ENCODE data around the gene SULT2B1.
A peak's percentile ranks its signal among the peaks of the same experiment; 100 is the strongest.
"Not testable (repeated sequence)": the region's sequence is repeated elsewhere in the genome, so short reads cannot be mapped to it uniquely, and the experiment has no call there.

Gene SULT2B1

DNA sequence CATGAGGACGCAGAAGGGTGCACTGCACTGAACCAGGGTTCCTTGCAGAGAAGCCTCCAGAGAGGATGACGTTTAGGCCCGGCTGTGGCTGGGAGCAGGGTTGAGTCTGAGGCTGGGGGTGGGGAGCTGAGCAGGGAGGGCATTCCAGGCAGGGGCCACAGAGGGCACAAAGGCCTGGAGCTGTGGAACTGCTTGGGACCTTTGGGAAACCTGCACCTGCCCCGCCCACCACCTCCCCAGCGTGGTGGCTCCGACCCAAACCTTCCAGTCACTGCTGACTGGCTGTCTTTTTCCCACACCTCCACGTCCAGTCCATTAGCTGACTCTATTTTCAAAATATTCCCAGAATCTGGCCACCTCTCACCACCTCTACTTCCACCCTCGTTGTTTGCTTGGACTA, 35.4 kb upstream of the SULT2B1 start:
- WGBS (ENCODE audit: extremely low coverage, insufficient coverage, insufficient read length) = no CpG with 5 or more reads among the region's 8 CpGs
- no peak overlapping the region for H2BK120ac ChIP-seq (ENCODE audit: insufficient read depth, low read length, poor library complexity)

DNA sequence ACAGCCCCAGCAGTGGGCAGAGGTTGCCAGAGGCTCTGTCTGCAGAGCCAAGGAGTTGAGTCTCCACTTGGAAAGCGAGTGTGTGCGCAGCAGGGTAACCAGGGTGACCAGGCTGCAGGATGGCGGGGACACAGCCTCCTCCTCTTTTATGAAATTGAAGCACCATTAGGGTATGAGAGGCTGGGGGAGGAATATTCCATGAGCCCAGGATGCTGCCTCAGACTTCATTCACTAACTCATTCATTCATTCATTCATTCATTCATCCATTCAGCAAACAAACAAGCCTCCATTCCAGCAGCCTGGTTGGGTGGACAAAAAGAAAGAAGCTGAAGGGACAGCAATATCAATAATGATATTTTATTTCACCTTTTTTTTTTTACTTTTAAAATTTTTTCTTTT, 33.8 kb upstream of the SULT2B1 start:
- peaks cover 4% of the 10 kb centered on the region for H3K79me1 ChIP-seq (ENCODE audit: low read length)
- no peak overlapping the region for H2AFZ ChIP-seq (ENCODE audit: insufficient read depth, low read length, poor library complexity)
- no peak overlapping the region for H4K91ac ChIP-seq (ENCODE audit: low read depth, low read length)
- peaks cover 2% of the 10 kb centered on the region in 2 experiments for H3K4me1 ChIP-seq (ENCODE audit: control insufficient read depth in 1 of 2, insufficient read depth in 2 of 2, low read length in 2 of 2)
- no peaks in the 10 kb centered on the region for H3K36me3 ChIP-seq (ENCODE audit: control insufficient read depth in 1 of 2, insufficient read depth in 2 of 2, low read length in 2 of 2)
- no peak overlapping the region for H3K4me2 ChIP-seq (ENCODE audit: low read length)
- H3K27ac ChIP-seq (ENCODE audit: low read depth, low read length) = no peak overlapping the region
- no peak overlapping the region for H2AK5ac ChIP-seq (ENCODE audit: low read length)
- H3K23ac ChIP-seq (ENCODE audit: low read length) = no peak overlapping the region
- H2BK5ac ChIP-seq (ENCODE audit: low read depth, low read length, poor library complexity) = no peak overlapping the region
- no peak overlapping the region for H2BK12ac ChIP-seq (ENCODE audit: low read length)
- no CpG with 5 or more reads among the region's 3 CpGs for WGBS (ENCODE audit: extremely low coverage, insufficient coverage, insufficient read length)
- H4K8ac ChIP-seq (ENCODE audit: low read depth, low read length) = no peak overlapping the region
- no peak overlapping the region for H3K9ac ChIP-seq (ENCODE audit: low read length)
- H3K27me3 ChIP-seq (ENCODE audit: insufficient read depth, low read length) = no peaks in the 10 kb centered on the region
- H4K12ac ChIP-seq (ENCODE audit: low read depth, low read length) = no peak overlapping the region
- H3K9me3 ChIP-seq (ENCODE audit: insufficient read depth, low read depth, low read length) = peaks cover 2% of the 10 kb centered on the region
- H3K4ac ChIP-seq (ENCODE audit: low read depth, low read length) = no peak overlapping the region
- H3K79me2 ChIP-seq (ENCODE audit: control insufficient read depth, insufficient read depth, low read length, poor library complexity) = peaks cover 3% of the 10 kb centered on the region
- H2BK120ac ChIP-seq (ENCODE audit: insufficient read depth, low read length, poor library complexity) = no peak overlapping the region
- DNase-seq = no peak
- H3K18ac ChIP-seq (ENCODE audit: low read length) = no peak overlapping the region
- no peak overlapping the region for H3K14ac ChIP-seq (ENCODE audit: low read length)
- H3K4me3 ChIP-seq (ENCODE audit: low read depth, low read length) = no peak overlapping the region

More for the DNA sequence above, 35.4 kb upstream of the SULT2B1 start:
- Histone ChIP-seq H3K4ac (ENCODE audit: low read depth, low read length) (no peak overlapping the region), H3K79me1 (ENCODE audit: low read length) (peaks cover 4% of the 10 kb centered on the region), H3K4me2 (ENCODE audit: low read length) (no peak overlapping the region), H2BK5ac (ENCODE audit: low read depth, low read length, poor library complexity) (no peak overlapping the region), H3K36me3 (ENCODE audit: control insufficient read depth in 1 of 2, insufficient read depth in 2 of 2, low read length in 2 of 2) (no peaks in the 10 kb centered on the region), H3K18ac (ENCODE audit: low read length) (no peak overlapping the region), H4K8ac (ENCODE audit: low read depth, low read length) (no peak overlapping the region), H3K79me2 (ENCODE audit: control insufficient read depth, insufficient read depth, low read length, poor library complexity) (peaks cover 3% of the 10 kb centered on the region), H3K9me3 (ENCODE audit: insufficient read depth, low read depth, low read length) (peaks cover 11% of the 10 kb centered on the region), H4K91ac (ENCODE audit: low read depth, low read length) (no peak overlapping the region), H3K4me3 (ENCODE audit: low read depth, low read length) (no peak overlapping the region), H2AFZ (ENCODE audit: insufficient read depth, low read length, poor library complexity) (no peak overlapping the region), H3K14ac (ENCODE audit: low read length) (no peak overlapping the region), H3K23ac (ENCODE audit: low read length) (no peak overlapping the region), H3K27ac (ENCODE audit: low read depth, low read length) (no peak overlapping the region), H2AK5ac (ENCODE audit: low read length) (no peak overlapping the region), H3K4me1 (ENCODE audit: control insufficient read depth in 1 of 2, insufficient read depth in 2 of 2, low read length in 2 of 2) (peaks cover 2 to 3% of the 10 kb centered on the region in 2 experiments), H3K9ac (ENCODE audit: low read length) (no peak overlapping the region), H2BK12ac (ENCODE audit: low read length) (no peak overlapping the region), H4K12ac (ENCODE audit: low read depth, low read length) (no peak overlapping the region), H3K27me3 (ENCODE audit: insufficient read depth, low read length) (peaks cover 4% of the 10 kb centered on the region)
- DNase-seq = peak; percentile 30 to 32

DNA sequence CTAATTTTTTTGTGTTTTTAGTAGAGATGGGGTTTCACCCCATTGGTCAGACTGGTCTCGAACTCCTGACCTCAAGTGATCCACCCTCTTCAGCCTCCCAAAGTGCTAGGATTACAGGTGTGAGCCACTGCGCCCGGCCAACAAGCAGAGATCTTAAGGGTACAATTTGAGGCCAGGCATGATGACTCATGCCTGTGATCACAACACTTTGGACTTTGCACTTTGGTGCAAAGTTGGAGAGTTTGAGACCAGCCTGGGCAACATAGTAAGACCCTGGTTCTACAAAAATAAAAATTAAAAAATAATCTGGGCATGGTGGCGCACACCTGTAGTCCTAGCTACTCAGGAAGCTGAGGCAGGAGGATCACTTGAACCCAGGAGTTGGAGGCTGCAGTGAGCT, 32.5 kb upstream of the SULT2B1 start:
- not testable (repeated sequence) for H3K27me3 ChIP-seq (ENCODE audit: insufficient read depth, low read length); H2AFZ ChIP-seq (ENCODE audit: insufficient read depth, low read length, poor library complexity); H2AK5ac ChIP-seq (ENCODE audit: low read length); H3K79me2 ChIP-seq (ENCODE audit: control insufficient read depth, insufficient read depth, low read length, poor library complexity); H2BK120ac ChIP-seq (ENCODE audit: insufficient read depth, low read length, poor library complexity); H4K8ac ChIP-seq (ENCODE audit: low read depth, low read length); H2BK12ac ChIP-seq (ENCODE audit: low read length); H3K9ac ChIP-seq (ENCODE audit: low read length); H3K14ac ChIP-seq (ENCODE audit: low read length); H3K79me1 ChIP-seq (ENCODE audit: low read length); H3K23ac ChIP-seq (ENCODE audit: low read length); H3K4me2 ChIP-seq (ENCODE audit: low read length); DNase-seq; H3K18ac ChIP-seq (ENCODE audit: low read length); H3K4me1 ChIP-seq (ENCODE audit: control insufficient read depth in 1 of 2, insufficient read depth in 2 of 2, low read length in 2 of 2); H2BK5ac ChIP-seq (ENCODE audit: low read depth, low read length, poor library complexity); H3K27ac ChIP-seq (ENCODE audit: low read depth, low read length); H3K9me3 ChIP-seq (ENCODE audit: insufficient read depth, low read depth, low read length); H4K12ac ChIP-seq (ENCODE audit: low read depth, low read length); H4K91ac ChIP-seq (ENCODE audit: low read depth, low read length); H3K4me3 ChIP-seq (ENCODE audit: low read depth, low read length); H3K4ac ChIP-seq (ENCODE audit: low read depth, low read length); H3K36me3 ChIP-seq (ENCODE audit: control insufficient read depth in 1 of 2, insufficient read depth in 2 of 2, low read length in 2 of 2)
- WGBS (ENCODE audit: extremely low coverage, insufficient coverage, insufficient read length) = no CpG with 5 or more reads among the region's 4 CpGs

DNA sequence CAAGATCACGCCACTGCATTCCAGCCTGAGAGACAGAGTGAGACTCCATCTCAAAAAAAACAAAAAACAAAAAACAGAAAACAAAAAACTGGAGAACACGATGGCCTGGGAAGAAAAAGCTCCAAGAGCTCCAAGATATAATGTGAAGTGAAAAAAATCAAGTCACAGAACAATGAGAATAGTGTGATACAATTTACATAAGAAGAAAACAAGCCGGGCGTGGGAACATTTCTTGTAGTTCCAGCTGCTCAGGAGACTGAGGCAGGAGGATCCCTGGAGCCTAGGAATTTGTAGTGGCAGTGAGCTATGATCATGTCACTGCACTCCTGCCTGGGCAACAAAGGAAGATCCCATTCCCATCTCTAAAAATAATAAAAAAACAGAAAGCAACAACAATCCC, 31.8 kb upstream of the SULT2B1 start:
- Histone ChIP-seq H3K9me3 (ENCODE audit: insufficient read depth, low read depth, low read length) (no peaks in the 10 kb centered on the region), H2AK5ac (ENCODE audit: low read length) (no peak overlapping the region), H2BK12ac (ENCODE audit: low read length) (no peak overlapping the region), H3K27me3 (ENCODE audit: insufficient read depth, low read length) (no peaks in the 10 kb centered on the region), H3K4ac (ENCODE audit: low read depth, low read length) (no peak overlapping the region), H3K9ac (ENCODE audit: low read length) (no peak overlapping the region), H3K79me1 (ENCODE audit: low read length) (no peaks in the 10 kb centered on the region), H2BK5ac (ENCODE audit: low read depth, low read length, poor library complexity) (no peak overlapping the region), H4K91ac (ENCODE audit: low read depth, low read length) (no peak overlapping the region), H3K4me3 (ENCODE audit: low read depth, low read length) (no peak overlapping the region), H2AFZ (ENCODE audit: insufficient read depth, low read length, poor library complexity) (no peak overlapping the region), H3K79me2 (ENCODE audit: control insufficient read depth, insufficient read depth, low read length, poor library complexity) (no peaks in the 10 kb centered on the region), H4K8ac (ENCODE audit: low read depth, low read length) (no peak overlapping the region), H3K4me1 (ENCODE audit: control insufficient read depth in 1 of 2, insufficient read depth in 2 of 2, low read length in 2 of 2) (no peaks in the 10 kb centered on the region), H3K14ac (ENCODE audit: low read length) (no peak overlapping the region), H3K27ac (ENCODE audit: low read depth, low read length) (no peak overlapping the region), H3K23ac (ENCODE audit: low read length) (no peak overlapping the region), H2BK120ac (ENCODE audit: insufficient read depth, low read length, poor library complexity) (no peak overlapping the region), H3K4me2 (ENCODE audit: low read length) (no peak overlapping the region), H4K12ac (ENCODE audit: low read depth, low read length) (no peak overlapping the region), H3K36me3 (ENCODE audit: control insufficient read depth in 1 of 2, insufficient read depth in 2 of 2, low read length in 2 of 2) (no peaks in the 10 kb centered on the region), H3K18ac (ENCODE audit: low read length) (no peak overlapping the region)
- WGBS (ENCODE audit: extremely low coverage, insufficient coverage, insufficient read length) = no CpG with 5 or more reads among the region's 4 CpGs
- DNase-seq = no peak

Data from trophoblast cell (in vitro differentiated cells and primary cell).